HepG2 (cell line): ENCODE data around the gene LLGL1.

Source experiments
- BHLHE40 ChIP-seq: IDR thresholded peaks from 2 replicates; pipeline ENCODE4 v1.6.1; 2011; ENCODE audit warnings: low read length, improper control_type of control experiment
- BRF2 ChIP-seq: sonication (generic); formaldehyde crosslinking; IDR thresholded peaks from 2 replicates; pipeline ENCODE4 v1.8.1; 2022; ENCODE audit warnings: mild to moderate bottlenecking, missing genetic modification reagents
- CTCF ChIP-seq: sonication (generic); formaldehyde crosslinking; IDR thresholded peaks from 2 replicates; pipeline ENCODE4 v1.5.0; 2020; ENCODE audit warnings: mild to moderate bottlenecking, missing genetic modification reagents, moderate library complexity
- GTF2F1 ChIP-seq: fragments of 150-350 bp; IDR thresholded peaks from 2 replicates; pipeline ENCODE4 v1.6.1; 2014; ENCODE audit warnings: low read length
- HES4 ChIP-seq: sonication (generic); formaldehyde crosslinking; IDR thresholded peaks from 2 replicates; pipeline ENCODE4 v1.9.0; 2021; ENCODE audit warnings: mild to moderate bottlenecking, missing genetic modification reagents, borderline replicate concordance
- NR2C2 ChIP-seq: sonication (generic); formaldehyde crosslinking; IDR thresholded peaks from 2 replicates; pipeline ENCODE4 v1.4.0; 2020; ENCODE audit warnings: missing genetic modification reagents, mild to moderate bottlenecking, moderate library complexity, borderline replicate concordance
- PLSCR1 ChIP-seq: sonication (generic); formaldehyde crosslinking; IDR thresholded peaks from 2 replicates; pipeline ENCODE4 v1.5.0; 2020; ENCODE audit warnings: missing genetic modification reagents, mild to moderate bottlenecking, borderline replicate concordance
- RFX1 ChIP-seq: fragments of 450-650 bp; IDR thresholded peaks from 2 replicates; pipeline ENCODE4 v1.6.1; 2017
- SIX1 ChIP-seq: sonication (generic); formaldehyde crosslinking; IDR thresholded peaks from 2 replicates; pipeline ENCODE4 v1.4.0; 2020; ENCODE audit warnings: missing genetic modification reagents, borderline replicate concordance
- SKIL ChIP-seq: sonication (generic); formaldehyde crosslinking; IDR thresholded peaks from 2 replicates; pipeline ENCODE4 v1.8.0; 2022; ENCODE audit warnings: missing genetic modification reagents, mild to moderate bottlenecking, moderate library complexity, borderline replicate concordance
- ZKSCAN1 ChIP-seq: fragments of 150-350 bp; IDR thresholded peaks from 2 replicates; pipeline ENCODE4 v1.6.1; 2014; ENCODE audit warnings: low read length
- ZMAT3 ChIP-seq: sonication (generic); formaldehyde crosslinking; conservative IDR thresholded peaks from 2 replicates; pipeline ENCODE4 v1.7.0; 2021; ENCODE audit warnings: missing genetic modification reagents
- TF ChIP-seq, protein P1 (sequence below): sonication (generic); formaldehyde crosslinking; conservative IDR thresholded peaks from 2 replicates; pipeline ENCODE4 v1.8.0; 2022; ENCODE audit warnings: mild to moderate bottlenecking, moderate library complexity, missing genetic modification reagents
- TF ChIP-seq, protein P2 (sequence below): sonication (generic); formaldehyde crosslinking; IDR thresholded peaks from 2 replicates; pipeline ENCODE4 v1.8.0; 2022; ENCODE audit warnings: mild to moderate bottlenecking, missing genetic modification reagents, borderline replicate concordance

DNA sequence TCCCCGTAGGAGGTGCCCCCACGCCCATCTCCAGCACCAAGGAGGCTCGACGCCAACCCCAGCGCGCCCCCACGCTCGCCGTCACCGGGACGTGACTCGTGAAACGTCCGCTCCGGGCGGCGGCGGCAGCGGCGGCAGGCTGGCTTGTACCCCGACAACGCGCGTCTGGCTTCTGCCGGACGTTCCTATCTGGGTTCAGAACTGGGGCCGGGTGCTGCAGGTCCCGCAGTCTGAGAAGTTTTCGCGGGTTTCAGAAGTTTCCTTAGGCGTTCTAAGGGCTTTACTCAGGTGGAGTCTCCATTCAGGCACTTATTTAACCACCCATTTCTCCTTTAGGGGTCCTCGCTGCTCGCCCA is 42.5 kb upstream of the LLGL1 start:
- TF ChIP-seq RFX1 (no peak), ZKSCAN1 (no peak), BHLHE40 (no peak; the same call in 1 of the 2 replicates), CTCF (CRISPR knock-in tag) (peak; percentile 48), GTF2F1 (no peak), SIX1 (CRISPR knock-in tag) (no peak), PLSCR1 (CRISPR knock-in tag) (no peak), NR2C2 (CRISPR knock-in tag) (peak; percentile 79; the same call in 1 of the 2 replicates), HES4 (CRISPR knock-in tag) (peak; percentile 21; the same call in 1 of the 2 replicates), ZMAT3 (CRISPR knock-in tag) (no peak), SKIL (CRISPR knock-in tag) (no peak), BRF2 (no peak)
- TF ChIP-seq, protein P1, sequence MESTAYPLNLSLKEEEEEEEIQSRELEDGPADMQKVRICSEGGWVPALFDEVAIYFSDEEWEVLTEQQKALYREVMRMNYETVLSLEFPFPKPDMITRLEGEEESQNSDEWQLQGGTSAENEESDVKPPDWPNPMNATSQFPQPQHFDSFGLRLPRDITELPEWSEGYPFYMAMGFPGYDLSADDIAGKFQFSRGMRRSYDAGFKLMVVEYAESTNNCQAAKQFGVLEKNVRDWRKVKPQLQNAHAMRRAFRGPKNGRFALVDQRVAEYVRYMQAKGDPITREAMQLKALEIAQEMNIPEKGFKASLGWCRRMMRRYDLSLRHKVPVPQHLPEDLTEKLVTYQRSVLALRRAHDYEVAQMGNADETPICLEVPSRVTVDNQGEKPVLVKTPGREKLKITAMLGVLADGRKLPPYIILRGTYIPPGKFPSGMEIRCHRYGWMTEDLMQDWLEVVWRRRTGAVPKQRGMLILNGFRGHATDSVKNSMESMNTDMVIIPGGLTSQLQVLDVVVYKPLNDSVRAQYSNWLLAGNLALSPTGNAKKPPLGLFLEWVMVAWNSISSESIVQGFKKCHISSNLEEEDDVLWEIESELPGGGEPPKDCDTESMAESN (CRISPR knock-in tag), result no peak
- TF ChIP-seq, protein P2, sequence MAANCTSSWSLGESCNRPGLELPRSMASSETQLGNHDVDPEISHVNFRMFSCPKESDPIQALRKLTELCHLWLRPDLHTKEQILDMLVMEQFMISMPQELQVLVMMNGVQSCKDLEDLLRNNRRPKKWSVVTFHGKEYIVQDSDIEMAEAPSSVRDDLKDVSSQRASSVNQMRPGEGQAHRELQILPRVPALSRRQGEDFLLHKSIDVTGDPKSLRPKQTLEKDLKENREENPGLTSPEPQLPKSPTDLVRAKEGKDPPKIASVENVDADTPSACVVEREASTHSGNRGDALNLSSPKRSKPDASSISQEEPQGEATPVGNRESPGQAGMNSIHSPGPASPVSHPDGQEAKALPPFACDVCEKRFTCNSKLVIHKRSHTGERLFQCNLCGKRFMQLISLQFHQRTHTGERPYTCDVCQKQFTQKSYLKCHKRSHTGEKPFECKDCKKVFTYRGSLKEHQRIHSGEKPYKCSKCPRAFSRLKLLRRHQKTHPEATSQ (CRISPR knock-in tag), result no peak
